Central memory CD4-positive, alpha-beta T cell (primary cell): ENCODE results near the gene NPC1L1.
"Not testable (repeated sequence)": the region's sequence is repeated elsewhere in the genome, so short reads cannot be mapped to it uniquely, and the experiment has no call there.

ENCODE experiments used
- DNase-seq: peaks from one replicate; pipeline ENCODE4 v3.0.0; 2022

Gene NPC1L1

GRCh38 chr7:44536090-44536489, 5.0 kb downstream of the NPC1L1 start:
- no peak for DNase-seq

- no peak for DNase-seq
These were observed 5.6 kb downstream of the NPC1L1 start for GRCh38 chr7:44535348-44536064.

- no peak for DNase-seq
These were observed 6.6 kb downstream of the NPC1L1 start for GRCh38 chr7:44534501-44534900.

GRCh38 chr7:44534087-44534486, 7.0 kb downstream of the NPC1L1 start:
- DNase-seq: no peak

- no peak for DNase-seq
These were observed 7.7 kb downstream of the NPC1L1 start for GRCh38 chr7:44533301-44534055.

- DNase-seq: no peak
These were observed 9.4 kb downstream of the NPC1L1 start for GRCh38 chr7:44531421-44532380.

- no peak for DNase-seq
These were observed 10.1 kb downstream of the NPC1L1 start for GRCh38 chr7:44530990-44531389.

GRCh38 chr7:44524811-44525388, 16.2 kb downstream of the NPC1L1 start:
- no peak for DNase-seq

GRCh38 chr7:44522315-44522714, 18.8 kb downstream of the NPC1L1 start:
- DNase-seq: no peak

- DNase-seq: no peak
These were observed 19.6 kb downstream of the NPC1L1 start for GRCh38 chr7:44521347-44522095.

GRCh38 chr7:44520574-44520973, 20.6 kb downstream of the NPC1L1 start:
- DNase-seq: no peak

GRCh38 chr7:44519546-44519945, 21.6 kb downstream of the NPC1L1 start:
- DNase-seq: no peak

GRCh38 chr7:44518761-44519160, 22.4 kb downstream of the NPC1L1 start:
- no peak for DNase-seq

- no peak for DNase-seq
These were observed 24.0 kb downstream of the NPC1L1 start for GRCh38 chr7:44517175-44517574.

- DNase-seq: no peak
These were observed 25.4 kb downstream of the NPC1L1 start for GRCh38 chr7:44515590-44516268.

GRCh38 chr7:44512736-44513135, 28.4 kb downstream of the NPC1L1 start:
- DNase-seq: no peak

- no peak for DNase-seq
These were observed 29.2 kb downstream of the NPC1L1 start for GRCh38 chr7:44511863-44512468.

- DNase-seq: no peak
These were observed 29.9 kb downstream of the NPC1L1 start for GRCh38 chr7:44511236-44511635.

- no peak for DNase-seq
These were observed 32.7 kb downstream of the NPC1L1 start for GRCh38 chr7:44508328-44509030.

- not testable (repeated sequence) for DNase-seq
These were observed 34.4 kb downstream of the NPC1L1 start for GRCh38 chr7:44506592-44507288.
